Forelimb muscle (tissue), 1 donor: ENCODE data around the gene NUP188. TPM values are rescaled to one million over a fixed set of nuclear protein-coding genes. Genes with fewer than 3 reads are reported as not detected.

ENCODE experiments used
- DNase-seq: peaks from one replicate; pipeline ENCODE4 v3.0.0-alpha.2; 2013; ENCODE audit warnings: low read depth
- polyA plus RNA-seq: library from polyadenylated mRNA; unstranded; fragments of 120-200 nt; gene quantifications from one replicate; pipeline ENCODE4 v1.2.1, GENCODE V29; 2013; ENCODE audit not compliant: insufficient read length

The NUP188 gene
- polyA plus RNA-seq, 1 donor = 35.2 TPM

GRCh38 chr9:128913048-128913900 lies 34.2 kb upstream of the NUP188 start:
- DNase-seq = no peak

- no peak for DNase-seq
Measured at GRCh38 chr9:128913995-128914772, 33.3 kb upstream of the NUP188 start.

GRCh38 chr9:128916204-128916603 lies 31.3 kb upstream of the NUP188 start:
- no peak for DNase-seq

GRCh38 chr9:128916745-128917144 lies 30.8 kb upstream of the NUP188 start:
- no peak for DNase-seq

- DNase-seq = peak; percentile 63
Measured at GRCh38 chr9:128917151-128917849, 30.2 kb upstream of the NUP188 start.

GRCh38 chr9:128918921-128919320 lies 28.6 kb upstream of the NUP188 start:
- DNase-seq = no peak

GRCh38 chr9:128919402-128920089 lies 28.0 kb upstream of the NUP188 start:
- no peak for DNase-seq

- no peak for DNase-seq
Measured at GRCh38 chr9:128920381-128921058, 27.0 kb upstream of the NUP188 start, which contains the start of gene PHYHD1. Gene PHYHD1, plus strand, starts transcription at chr9:128920982. Its CDS starts 1,342 bp downstream, at chr9:128922324.

GRCh38 chr9:128921881-128922763 lies 25.4 kb upstream of the NUP188 start:
- DNase-seq = peak; percentile 40

- DNase-seq = no peak
Measured at GRCh38 chr9:128923493-128923883, 24.0 kb upstream of the NUP188 start.

- no peak for DNase-seq
Measured at GRCh38 chr9:128927731-128928411, 19.6 kb upstream of the NUP188 start.

- no peak for DNase-seq
Measured at GRCh38 chr9:128928624-128929023, 18.9 kb upstream of the NUP188 start.

- DNase-seq = no peak
Measured at GRCh38 chr9:128929560-128929959, 17.9 kb upstream of the NUP188 start.

- DNase-seq = no peak
Measured at GRCh38 chr9:128933731-128934130, 13.8 kb upstream of the NUP188 start.

- DNase-seq = no peak
Measured at GRCh38 chr9:128936171-128936865, 11.2 kb upstream of the NUP188 start.

GRCh38 chr9:128937310-128938165 lies 10.0 kb upstream of the NUP188 start:
- DNase-seq = no peak

GRCh38 chr9:128940271-128940921 lies 7.1 kb upstream of the NUP188 start:
- DNase-seq = no peak
